Measurements from ENCODE around the gene PRF1. TPM values are rescaled to one million over a fixed set of nuclear protein-coding genes. Genes with fewer than 3 reads are reported as not detected.

Gene PRF1
- total RNA-seq, 2 experiments from 2014 or later: 136 to 141 TPM

DNA sequence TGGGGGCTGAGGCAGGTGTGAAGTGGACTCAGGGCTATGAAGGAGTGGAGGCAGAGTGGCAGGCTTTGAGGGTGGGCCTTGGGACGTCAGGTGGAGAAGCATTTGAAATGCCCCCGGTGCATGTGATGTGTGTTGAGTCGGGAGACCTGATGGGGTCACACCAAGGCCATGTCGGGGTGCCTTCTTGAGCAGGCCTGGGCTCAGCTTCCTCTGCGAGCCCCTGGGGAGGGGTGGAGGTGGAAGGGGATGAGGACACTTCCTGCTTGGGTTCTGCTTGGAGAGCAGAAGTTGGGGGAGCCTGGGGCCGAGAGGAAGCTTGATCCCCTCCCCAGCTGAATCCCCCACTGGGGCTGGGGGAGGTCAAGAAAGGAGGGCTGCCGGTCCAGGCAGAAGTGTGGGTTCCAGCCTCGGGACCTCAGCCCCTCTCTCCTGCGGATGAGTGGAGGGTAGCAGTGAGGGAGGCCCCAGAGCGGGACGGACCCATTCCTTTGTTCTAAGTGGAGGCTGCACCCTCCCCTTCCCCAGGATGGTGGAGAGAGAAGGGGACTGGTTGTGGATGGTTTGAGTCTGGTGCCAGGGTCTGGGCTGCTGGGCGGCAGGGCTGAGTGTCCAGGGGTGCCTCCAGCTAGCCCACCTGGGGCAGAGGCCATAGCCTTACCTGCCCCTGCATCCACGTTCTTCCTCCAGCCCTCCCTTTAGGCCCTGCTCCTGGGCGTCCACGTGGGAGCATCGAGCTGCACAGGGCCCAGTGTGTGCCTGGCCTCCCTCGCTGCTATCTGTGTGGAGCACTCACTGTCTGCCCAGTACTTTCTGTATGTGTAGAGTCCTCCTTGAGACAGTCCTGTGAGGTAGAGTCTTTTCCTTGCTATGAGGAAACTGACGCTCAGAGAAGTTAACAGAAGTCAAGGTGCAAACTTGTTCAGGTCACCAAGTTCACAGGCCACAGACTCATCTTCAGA lies 36.7 kb downstream of the PRF1 start:
- Mint-ChIP-seq H3K36me3 (ENCODE audit: low read depth) (no peaks in the 10 kb centered on the region), H3K4me1 (peaks cover 10% of the 10 kb centered on the region), H3K27me3 (peaks cover 2% of the 10 kb centered on the region), H3K4me3 (no peak overlapping the region), H3K27ac (no peak overlapping the region), H3K9me3 (no peaks in the 10 kb centered on the region)
- POLR2A ChIA-PET: no interaction called here
- CTCF ChIA-PET: no interaction called here
- DNase-seq: no peak

GRCh38 chr10:70564901-70565351 lies 37.6 kb downstream of the PRF1 start:
- Mint-ChIP-seq H3K27me3 (peaks cover 2% of the 10 kb centered on the region), H3K9me3 (no peaks in the 10 kb centered on the region), H3K36me3 (ENCODE audit: low read depth) (no peaks in the 10 kb centered on the region), H3K27ac (no peak overlapping the region), H3K4me3 (no peak overlapping the region), H3K4me1 (peaks cover 10% of the 10 kb centered on the region)
- POLR2A ChIA-PET: no interaction called here
- CTCF ChIA-PET: no interaction called here
- DNase-seq: peak; percentile 30

DNA sequence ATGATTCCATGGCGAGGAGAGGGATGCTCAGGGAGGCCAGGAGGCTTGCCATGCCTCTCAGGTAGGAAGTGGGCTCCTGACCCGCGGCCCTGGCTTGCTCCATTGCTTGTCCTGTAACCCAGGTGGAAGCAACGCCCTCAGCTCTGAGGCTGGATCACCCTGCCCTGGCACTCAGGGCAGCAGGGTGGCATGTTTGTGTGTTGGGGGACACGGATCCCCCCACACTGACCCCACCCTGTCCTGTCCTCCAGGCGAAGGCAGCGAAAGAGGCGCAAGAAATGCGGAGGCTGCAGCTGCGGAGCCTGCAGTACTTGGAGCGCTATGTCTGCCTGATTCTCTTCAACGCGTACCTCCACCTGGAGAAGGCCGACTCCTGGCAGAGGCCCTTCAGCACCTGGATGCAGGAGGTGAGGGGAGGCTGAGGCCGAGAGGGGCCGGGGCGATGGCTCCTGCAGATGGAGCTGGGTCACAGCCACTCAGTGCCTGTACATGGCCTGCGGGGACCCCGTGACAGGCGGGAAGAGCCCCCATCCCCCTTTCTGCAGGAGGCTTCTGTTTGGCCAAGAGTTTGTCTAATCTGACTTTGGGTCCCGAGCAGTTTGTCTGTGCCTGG lies 38.3 kb downstream of the PRF1 start:
- ChIA-PET CTCF (no interaction called here), POLR2A (no interaction called here)
- Mint-ChIP-seq H3K27ac (no peak overlapping the region), H3K4me1 (peaks cover 11% of the 10 kb centered on the region), H3K4me3 (no peak overlapping the region), H3K36me3 (ENCODE audit: low read depth) (no peaks in the 10 kb centered on the region), H3K9me3 (no peaks in the 10 kb centered on the region), H3K27me3 (peaks cover 2% of the 10 kb centered on the region)
- no peak for DNase-seq

DNA sequence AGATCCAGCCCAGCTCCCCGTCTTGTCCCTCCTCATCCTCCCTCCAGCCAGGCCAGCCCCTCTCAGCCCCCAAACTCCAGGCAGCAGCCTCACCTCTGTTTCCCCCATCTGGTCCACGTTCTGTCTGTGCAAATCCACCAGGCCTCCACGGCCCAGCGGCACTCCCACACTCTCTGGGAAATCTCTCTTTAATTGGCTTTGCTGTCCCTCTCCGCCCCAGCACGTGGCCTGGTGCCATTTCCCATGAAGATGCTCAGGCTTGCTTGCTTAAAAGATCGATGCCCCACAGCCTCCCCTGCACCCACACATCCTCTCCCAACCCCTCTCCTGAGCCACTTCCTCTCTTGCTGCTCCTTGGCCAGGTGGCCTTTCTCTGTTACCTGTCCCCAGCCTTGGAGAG lies 39.3 kb downstream of the PRF1 start:
- Mint-ChIP-seq H3K36me3 (ENCODE audit: low read depth) (no peaks in the 10 kb centered on the region), H3K27ac (no peak overlapping the region), H3K27me3 (peaks cover 4% of the 10 kb centered on the region), H3K4me1 (peaks cover 20% of the 10 kb centered on the region), H3K4me3 (no peak overlapping the region), H3K9me3 (no peaks in the 10 kb centered on the region)
- ChIA-PET CTCF (no interaction called here), POLR2A (no interaction called here)
- no peak for DNase-seq

- Mint-ChIP-seq H3K4me1 (peaks cover 20% of the 10 kb centered on the region), H3K27ac (no peak overlapping the region), H3K27me3 (peaks cover 4% of the 10 kb centered on the region), H3K36me3 (ENCODE audit: low read depth) (no peaks in the 10 kb centered on the region), H3K4me3 (no peak overlapping the region), H3K9me3 (no peaks in the 10 kb centered on the region)
- ChIA-PET CTCF (interaction anchor here (1.7 to 2.8 kb wide), 2 partner anchors 11 to 197 kb away, joined by 6 to 13 read pairs; no protein-coding TSS in a partner anchor), POLR2A (no interaction called here)
- DNase-seq: no peak
Observed at GRCh38 chr10:70562036-70562755, 40.3 kb downstream of the PRF1 start.

- CTCF ChIA-PET: interaction anchor here (1.7 to 2.8 kb wide), 2 partner anchors 11 to 197 kb away, joined by 6 to 13 read pairs; no protein-coding TSS in a partner anchor
- POLR2A ChIA-PET: no interaction called here
- no peak overlapping the region for H3K4me3 Mint-ChIP-seq
- H3K4me1 Mint-ChIP-seq: peaks cover 20% of the 10 kb centered on the region
- no peak for DNase-seq
- peaks cover 4% of the 10 kb centered on the region for H3K27me3 Mint-ChIP-seq
- H3K36me3 Mint-ChIP-seq (ENCODE audit: low read depth): no peaks in the 10 kb centered on the region
- H3K9me3 Mint-ChIP-seq: no peaks in the 10 kb centered on the region
- H3K27ac Mint-ChIP-seq: no peak overlapping the region
Observed at GRCh38 chr10:70561558-70561957, 41.0 kb downstream of the PRF1 start.

DNA sequence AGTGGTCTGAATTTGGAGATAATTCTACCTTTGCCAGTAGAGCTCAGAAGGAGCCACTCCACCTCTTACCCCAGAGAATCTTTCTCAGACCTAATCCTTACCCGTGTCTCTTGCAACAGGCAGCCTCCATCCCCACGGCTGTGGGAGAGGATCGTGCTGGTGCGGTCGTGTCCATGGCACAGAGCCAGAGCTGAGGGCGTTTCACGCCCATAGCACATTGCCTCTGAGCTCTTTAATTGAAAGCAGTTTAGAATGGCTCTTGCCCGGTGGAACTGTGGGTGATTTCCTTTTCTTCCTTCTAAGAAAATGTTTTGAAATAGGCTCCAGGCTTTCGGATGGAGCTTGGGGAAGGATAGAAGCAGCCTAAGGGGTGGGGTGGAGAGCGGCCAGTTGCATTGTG lies 41.5 kb downstream of the PRF1 start:
- ChIA-PET CTCF (interaction anchor here (1.7 to 3.2 kb wide), 5 partner anchors 10 to 198 kb away, joined by 6 to 18 read pairs (median 14); partner anchors contain the start of gene PRF1), POLR2A (no interaction called here)
- no peak overlapping the region for H3K27ac Mint-ChIP-seq
- peaks cover 2% of the 10 kb centered on the region for H3K27me3 Mint-ChIP-seq
- H3K4me3 Mint-ChIP-seq: no peak overlapping the region
- peaks cover 20% of the 10 kb centered on the region for H3K4me1 Mint-ChIP-seq
- H3K9me3 Mint-ChIP-seq: no peaks in the 10 kb centered on the region
- no peak for DNase-seq
- H3K36me3 Mint-ChIP-seq (ENCODE audit: low read depth): no peaks in the 10 kb centered on the region

DNA sequence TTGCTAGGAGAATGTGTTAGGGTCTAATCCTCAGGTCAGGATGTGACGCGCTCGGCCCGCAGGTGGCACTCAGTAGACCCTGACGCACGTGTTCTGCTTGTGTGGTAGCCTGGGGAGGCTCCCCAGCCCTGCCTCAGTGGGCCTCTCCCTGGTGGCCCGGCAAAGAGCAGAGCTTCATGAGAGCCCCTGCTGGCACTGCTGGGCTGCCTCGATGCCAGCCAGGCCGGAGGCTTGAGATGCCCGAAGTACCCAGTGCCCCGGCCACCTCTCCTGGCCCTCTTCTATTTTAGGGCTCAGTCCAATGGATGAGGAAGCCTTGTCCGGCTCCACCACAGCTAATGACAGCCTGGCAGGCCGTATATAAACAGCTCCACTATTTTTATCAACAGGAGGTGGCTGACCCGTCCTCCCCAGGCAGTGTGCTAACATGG lies 42.0 kb downstream of the PRF1 start:
- Mint-ChIP-seq H3K9me3 (no peaks in the 10 kb centered on the region), H3K4me1 (peaks cover 20% of the 10 kb centered on the region), H3K4me3 (no peak overlapping the region), H3K27ac (no peak overlapping the region), H3K27me3 (peaks cover 2% of the 10 kb centered on the region), H3K36me3 (ENCODE audit: low read depth) (no peaks in the 10 kb centered on the region)
- CTCF ChIA-PET: interaction anchor here (1.1 to 3.2 kb wide), 6 partner anchors 11 to 198 kb away, joined by 3 to 18 read pairs (median 14); partner anchors contain the start of gene PRF1
- POLR2A ChIA-PET: interaction anchor here (1.1 kb wide), 1 partner anchor 31 kb away, joined by 3 read pairs; no protein-coding TSS in a partner anchor
- DNase-seq: no peak

DNA sequence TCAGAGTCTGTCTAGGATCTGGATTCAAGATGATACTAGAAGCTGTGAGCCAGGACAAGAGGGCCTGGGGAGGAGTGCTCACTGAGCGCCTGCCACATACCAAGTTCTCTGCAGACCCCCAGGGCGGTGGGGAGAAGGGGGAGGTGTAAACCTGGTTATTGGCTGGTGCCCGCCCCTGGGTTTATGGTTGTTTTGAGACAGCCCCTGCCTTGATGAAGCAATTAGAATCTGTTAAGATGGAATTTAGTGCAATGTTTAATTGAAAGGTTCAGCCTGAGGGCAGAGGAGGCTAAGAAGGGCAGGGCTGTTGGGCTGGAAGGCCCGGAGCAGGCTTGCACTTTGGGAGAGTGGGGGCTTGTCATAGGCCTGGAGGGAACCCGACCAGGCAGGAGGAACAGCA lies 42.7 kb downstream of the PRF1 start:
- peaks cover 20% of the 10 kb centered on the region for H3K4me1 Mint-ChIP-seq
- no peaks in the 10 kb centered on the region for H3K36me3 Mint-ChIP-seq (ENCODE audit: low read depth)
- H3K27me3 Mint-ChIP-seq: peaks cover 2% of the 10 kb centered on the region
- no peak overlapping the region for H3K4me3 Mint-ChIP-seq
- POLR2A ChIA-PET: interaction anchor here (1.1 to 1.9 kb wide), 3 partner anchors 16 to 42 kb away, joined by 3 to 6 read pairs (median 4); no protein-coding TSS in a partner anchor
- no peak overlapping the region for H3K27ac Mint-ChIP-seq
- CTCF ChIA-PET: interaction anchor here (0.6 to 3.2 kb wide), 7 partner anchors 11 to 199 kb away, joined by 3 to 18 read pairs (median 13); partner anchors contain the start of gene PRF1
- no peaks in the 10 kb centered on the region for H3K9me3 Mint-ChIP-seq
- DNase-seq: no peak

GRCh38 chr10:70558871-70559810 lies 43.4 kb downstream of the PRF1 start:
- no peaks in the 10 kb centered on the region for H3K36me3 Mint-ChIP-seq (ENCODE audit: low read depth)
- H3K4me3 Mint-ChIP-seq: peak overlapping the region; percentile 71
- POLR2A ChIA-PET: interaction anchor here (0.8 to 1.9 kb wide), 4 partner anchors 17 to 43 kb away, joined by 3 to 6 read pairs (median 4); no protein-coding TSS in a partner anchor
- no peaks in the 10 kb centered on the region for H3K9me3 Mint-ChIP-seq
- CTCF ChIA-PET: interaction anchor here (0.6 to 3.2 kb wide), 26 partner anchors 9 to 320 kb away, joined by 3 to 18 read pairs (median 4); partner anchors contain the start of gene PRF1
- peaks cover 20% of the 10 kb centered on the region for H3K4me1 Mint-ChIP-seq
- peaks cover 2% of the 10 kb centered on the region for H3K27me3 Mint-ChIP-seq
- peak overlapping the region; percentile 65 for H3K27ac Mint-ChIP-seq
- peak; percentile 74 for DNase-seq

- DNase-seq: no peak
- peaks cover 2% of the 10 kb centered on the region for H3K27me3 Mint-ChIP-seq
- H3K9me3 Mint-ChIP-seq: no peaks in the 10 kb centered on the region
- POLR2A ChIA-PET: interaction anchor here (0.8 to 1.9 kb wide), 2 partner anchors 18 to 20 kb away, joined by 3 to 6 read pairs; no protein-coding TSS in a partner anchor
- H3K27ac Mint-ChIP-seq: no peak overlapping the region
- peaks cover 17% of the 10 kb centered on the region for H3K4me1 Mint-ChIP-seq
- H3K36me3 Mint-ChIP-seq (ENCODE audit: low read depth): no peaks in the 10 kb centered on the region
- CTCF ChIA-PET: interaction anchor here (0.9 to 3.2 kb wide), 14 partner anchors 9 to 321 kb away, joined by 3 to 18 read pairs (median 6); partner anchors contain the start of gene PRF1
- no peak overlapping the region for H3K4me3 Mint-ChIP-seq
Observed at GRCh38 chr10:70558295-70558694, 44.2 kb downstream of the PRF1 start.

All from activated CD4-positive, alpha-beta memory T cell treated with anti-CD3 and anti-CD28 coated beads, Interleukin-2, amount 10 ng/mL, durations not matched to agents 7 days and 5 days (primary cell).